ENCODE results near the gene MAGEB18.

Gene MAGEB18

GRCh38 chrX:26138274-26138673 is at the start of gene MAGEB18:
MAGEB18 (plus strand) TSS chrX:26138343; CDS start chrX:26138986, 643 bp downstream.
- DNase-seq, result no peak

GRCh38 chrX:26100421-26100920 is 37.7 kb upstream of the MAGEB18 start:
- DNase-seq, result no peak

GRCh38 chrX:26109142-26109541 is 29.0 kb upstream of the MAGEB18 start:
- no peak for DNase-seq

GRCh38 chrX:26146024-26146423 is 7.9 kb downstream of the MAGEB18 start:
- DNase-seq, result no peak

- no peak for DNase-seq
Observed at GRCh38 chrX:26160301-26160700, 22.2 kb downstream of the MAGEB18 start, which contains the start of gene MAGEB6B. MAGEB6B (plus strand) TSS chrX:26160601; CDS start chrX:26160601, 0 bp downstream.
